GM10248 (cell line): ENCODE results near the gene ST6GAL1.
"Not testable (repeated sequence)": the region's sequence is repeated elsewhere in the genome, so short reads cannot be mapped to it uniquely, and the experiment has no call there.

Experiments used
- CTCF ChIA-PET: fragments of 300-600 bp; sonication (Branson Sonifier 250); formaldehyde crosslinking; extraction: SDS; loops from one replicate; lab custom pipeline; 2021; ENCODE audit warnings: antibody characterized with exemption; lab: Yijun Ruan, JAX
- POLR2A ChIA-PET: fragments of 350-650 bp; sonication (Branson Sonifier 250); formaldehyde crosslinking; extraction: SDS; loops from one replicate; lab custom pipeline; 2020; ENCODE audit warnings: antibody characterized with exemption; lab: Yijun Ruan, JAX
- DNase-seq: peaks from one replicate; pipeline ENCODE4 v3.0.0; 2012; ENCODE audit errors: extremely low spot score
- CTCF ChIP-seq: IDR thresholded peaks from 2 replicates; pipeline ENCODE4 v1.5.1; 2012; ENCODE audit warnings: mild to moderate bottlenecking, low read depth; ENCODE audit errors: extremely low read depth, missing control alignments, control extremely low read depth

The ST6GAL1 gene

GRCh38 chr3:186967686-186968085, 37.4 kb downstream of the ST6GAL1 start:
- POLR2A ChIA-PET: no interaction called here
- CTCF ChIA-PET: interaction anchor here (0.9 to 2.4 kb wide), 3 partner anchors 9 to 30 kb away, joined by 3 to 16 read pairs (median 4); no protein-coding TSS in a partner anchor
- no peak for TF ChIP-seq CTCF
- DNase-seq: no peak

DNA sequence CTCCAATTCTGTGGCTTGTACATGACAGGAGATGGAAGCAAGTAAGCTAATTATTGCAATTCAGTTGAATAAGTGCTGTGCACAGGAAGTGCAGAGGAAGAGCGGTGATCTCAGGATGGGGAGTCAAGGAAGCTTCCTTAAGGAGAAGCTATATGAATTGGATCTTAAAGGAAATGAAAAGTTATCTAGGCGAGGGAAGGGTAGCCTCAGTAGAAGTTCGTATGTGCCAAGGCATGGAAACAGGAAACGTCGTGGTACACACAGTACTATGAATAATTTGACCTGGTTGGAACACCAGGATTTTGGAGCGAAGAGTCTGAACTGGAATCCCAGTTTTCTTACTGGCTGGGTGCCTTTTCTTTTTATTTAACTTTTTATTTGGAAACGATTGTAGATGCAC, 39.3 kb downstream of the ST6GAL1 start:
- DNase-seq: no peak
- POLR2A ChIA-PET: no interaction called here
- no peak for TF ChIP-seq CTCF
- CTCF ChIA-PET: interaction anchor here (1.0 to 2.4 kb wide), 3 partner anchors 9 to 32 kb away, joined by 3 to 16 read pairs (median 4); no protein-coding TSS in a partner anchor

GRCh38 chr3:186971106-186971505, 40.8 kb downstream of the ST6GAL1 start:
- DNase-seq, POLR2A ChIA-PET: not testable (repeated sequence)
- CTCF ChIA-PET: interaction anchor here (0.8 to 2.1 kb wide), 4 partner anchors 11 to 122 kb away, joined by 3 to 12 read pairs (median 4); no protein-coding TSS in a partner anchor

- POLR2A ChIA-PET: no interaction called here
Observed at GRCh38 chr3:186971578-186971977, 41.3 kb downstream of the ST6GAL1 start.

DNA sequence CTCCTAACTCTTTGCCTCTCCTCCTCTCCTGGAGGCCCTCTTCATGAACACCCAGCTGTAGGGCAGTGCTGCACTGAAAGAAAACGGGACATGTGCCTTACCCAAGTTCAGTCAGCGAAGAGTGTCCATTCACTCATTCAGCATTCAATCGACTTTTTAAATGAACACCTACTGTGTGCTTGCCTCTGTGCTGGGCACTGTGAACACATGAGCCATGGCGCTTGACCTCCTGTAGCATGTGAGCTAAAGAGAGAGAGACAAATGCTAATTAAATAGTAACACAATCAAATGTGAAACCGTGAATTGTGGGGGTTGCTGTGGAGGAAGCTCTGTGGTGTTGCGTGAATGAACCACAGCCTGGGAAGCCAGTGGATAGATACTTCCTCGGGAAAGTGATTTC, 43.4 kb downstream of the ST6GAL1 start:
- ChIA-PET CTCF (interaction anchor here (0.8 to 2.3 kb wide), 7 partner anchors 8 to 166 kb away, joined by 3 to 7 read pairs (median 3); partner anchors contain the start of gene RPL39L), POLR2A (no interaction called here)
- TF ChIP-seq CTCF: no peak
- DNase-seq: no peak

More at GRCh38 chr3:186971578-186971977, 41.3 kb downstream of the ST6GAL1 start:
- DNase-seq: no peak
- CTCF ChIA-PET: interaction anchor here (0.8 to 2.1 kb wide), 4 partner anchors 10 to 122 kb away, joined by 3 to 12 read pairs (median 4); no protein-coding TSS in a partner anchor
- TF ChIP-seq CTCF: no peak

DNA sequence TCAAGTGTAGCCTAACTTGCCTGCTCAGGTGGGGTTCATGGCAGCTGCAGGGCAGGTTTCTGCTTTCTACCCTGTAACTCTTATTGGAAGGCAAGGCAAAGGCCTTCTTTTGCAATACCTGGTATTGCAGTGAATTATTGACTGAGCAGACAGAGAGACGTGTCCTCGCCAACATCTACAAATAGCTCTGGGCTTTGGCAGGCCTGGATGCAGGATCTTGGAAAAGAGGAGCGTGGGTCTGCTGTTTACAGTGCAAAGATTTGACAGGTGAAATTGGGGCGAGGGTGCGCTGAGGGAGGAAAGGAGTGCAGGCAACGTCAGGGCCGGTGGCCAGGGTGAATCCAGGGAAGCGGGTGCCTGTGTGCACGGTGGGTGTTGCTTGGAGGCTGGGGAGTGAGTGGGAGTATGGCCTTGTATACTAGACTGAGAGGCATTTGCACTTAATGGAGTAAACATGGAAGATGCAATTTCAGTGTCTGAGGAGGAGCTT, 44.5 kb downstream of the ST6GAL1 start:
- CTCF ChIA-PET: interaction anchor here (1.1 to 2.3 kb wide), 4 partner anchors 9 to 18 kb away, joined by 3 to 7 read pairs (median 4); no protein-coding TSS in a partner anchor
- TF ChIP-seq CTCF: no peak
- DNase-seq: no peak
- POLR2A ChIA-PET: no interaction called here

- no peak for TF ChIP-seq CTCF
- POLR2A ChIA-PET: no interaction called here
- CTCF ChIA-PET: interaction anchor here (2.0 to 2.3 kb wide), 2 partner anchors 13 to 19 kb away, joined by 5 to 7 read pairs; no protein-coding TSS in a partner anchor
- no peak for DNase-seq
Observed at GRCh38 chr3:186975726-186976125, 45.4 kb downstream of the ST6GAL1 start.
